BLaER1 (cell line): ENCODE measurements around the gene PGM1.

Source experiments
- H3K27ac ChIP-seq: shearing (Covaris generic); formaldehyde crosslinking; 2 replicates; pipeline ENCODE4 v1.8.1; 2022
- H3K27me3 ChIP-seq: shearing (Covaris generic); formaldehyde crosslinking; 2 replicates; pipeline ENCODE4 v1.8.1; 2022
- H3K36me3 ChIP-seq: shearing (Covaris generic); formaldehyde crosslinking; 2 replicates; pipeline ENCODE4 v1.8.1; 2022
- H3K4me1 ChIP-seq: shearing (Covaris generic); formaldehyde crosslinking; 2 replicates; pipeline ENCODE4 v1.8.1; 2022
- H3K4me2 ChIP-seq: shearing (Covaris generic); formaldehyde crosslinking; 2 replicates; pipeline ENCODE4 v1.8.1; 2022
- H3K4me3 ChIP-seq: shearing (Covaris generic); formaldehyde crosslinking; 2 replicates; pipeline ENCODE4 v1.8.1; 2022
- H3K9ac ChIP-seq: shearing (Covaris generic); formaldehyde crosslinking; 2 replicates; pipeline ENCODE4 v1.8.1; 2022
- H3K9me3 ChIP-seq: shearing (Covaris generic); formaldehyde crosslinking; 2 replicates; pipeline ENCODE4 v1.8.1; 2022
- H4K20me1 ChIP-seq: shearing (Covaris generic); formaldehyde crosslinking; 2 replicates; pipeline ENCODE4 v1.8.1; 2022
- Cebpa-rat ChIP-seq: shearing (Covaris generic); IDR thresholded peaks from 2 replicates; pipeline ENCODE4 v1.8.1; 2022

The PGM1 gene

GRCh38 chr1:63600248-63600647 is 7.0 kb downstream of the PGM1 start:
- H4K20me1 ChIP-seq, result no peaks in the 10 kb centered on the region
- no peaks in the 10 kb centered on the region for H3K27me3 ChIP-seq
- peaks cover 5% of the 10 kb centered on the region; the same call in 1 of the 2 replicates for H3K36me3 ChIP-seq
- no peak overlapping the region for H3K27ac ChIP-seq
- H3K9me3 ChIP-seq, result no peaks in the 10 kb centered on the region
- TF ChIP-seq Cebpa-rat, result no peak
- no peak overlapping the region for H3K9ac ChIP-seq
- no peaks in the 10 kb centered on the region for H3K4me1 ChIP-seq
- H3K4me3 ChIP-seq, result no peak overlapping the region
- H3K4me2 ChIP-seq, result no peak overlapping the region

DNA sequence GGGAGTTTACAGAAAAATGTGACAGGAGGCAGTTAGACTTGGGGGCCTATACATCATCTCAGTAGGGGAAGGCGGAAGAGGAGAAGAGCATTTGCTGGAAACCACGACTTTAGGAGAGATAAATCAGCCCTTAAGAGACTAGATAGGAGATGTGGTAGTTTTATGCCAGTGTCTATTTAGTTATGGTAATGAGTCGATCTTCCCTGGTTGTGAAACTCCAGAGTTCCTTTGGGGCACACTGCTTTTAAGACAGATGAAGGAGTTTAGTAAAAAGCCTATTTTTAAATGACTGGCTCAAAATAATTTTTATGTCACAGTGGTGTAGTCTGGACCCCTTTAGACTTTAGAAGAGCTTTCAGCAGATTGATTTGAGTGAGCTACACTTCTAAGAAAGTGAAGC is 7.8 kb downstream of the PGM1 start:
- Histone ChIP-seq H3K27me3 (no peaks in the 10 kb centered on the region), H3K9ac (no peak overlapping the region), H3K9me3 (no peaks in the 10 kb centered on the region), H3K4me1 (no peaks in the 10 kb centered on the region), H4K20me1 (no peaks in the 10 kb centered on the region), H3K27ac (no peak overlapping the region), H3K36me3 (peaks cover 5% of the 10 kb centered on the region; the same call in 1 of the 2 replicates), H3K4me3 (no peak overlapping the region), H3K4me2 (no peak overlapping the region)
- no peak for TF ChIP-seq Cebpa-rat

DNA sequence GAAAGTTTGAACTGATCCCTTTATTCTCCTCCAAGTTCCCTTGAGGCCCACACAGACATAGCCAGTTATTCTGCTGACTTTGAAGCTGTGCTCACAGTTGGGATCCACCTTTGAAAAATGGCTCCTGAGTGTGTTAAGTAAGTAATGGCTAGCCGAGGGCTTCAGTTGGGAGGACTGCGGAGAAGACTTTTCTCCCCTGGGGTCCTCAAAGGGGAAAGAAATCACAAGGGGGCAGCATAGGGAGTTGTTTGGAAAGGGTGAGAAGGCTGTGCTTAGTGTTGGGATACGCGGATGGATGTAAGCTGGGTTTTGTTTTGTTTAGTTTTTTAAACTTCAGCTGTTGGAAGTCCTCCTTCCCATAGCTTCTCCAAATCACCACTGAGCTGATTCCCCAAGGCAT is 8.3 kb downstream of the PGM1 start:
- H3K9me3 ChIP-seq, result no peaks in the 10 kb centered on the region
- no peak overlapping the region for H3K4me2 ChIP-seq
- H3K27me3 ChIP-seq, result no peaks in the 10 kb centered on the region
- TF ChIP-seq Cebpa-rat, result no peak
- no peak overlapping the region for H3K4me3 ChIP-seq
- peaks cover 5% of the 10 kb centered on the region; the same call in 1 of the 2 replicates for H3K36me3 ChIP-seq
- no peak overlapping the region for H3K27ac ChIP-seq
- no peak overlapping the region for H3K9ac ChIP-seq
- H3K4me1 ChIP-seq, result no peaks in the 10 kb centered on the region
- no peaks in the 10 kb centered on the region for H4K20me1 ChIP-seq

DNA sequence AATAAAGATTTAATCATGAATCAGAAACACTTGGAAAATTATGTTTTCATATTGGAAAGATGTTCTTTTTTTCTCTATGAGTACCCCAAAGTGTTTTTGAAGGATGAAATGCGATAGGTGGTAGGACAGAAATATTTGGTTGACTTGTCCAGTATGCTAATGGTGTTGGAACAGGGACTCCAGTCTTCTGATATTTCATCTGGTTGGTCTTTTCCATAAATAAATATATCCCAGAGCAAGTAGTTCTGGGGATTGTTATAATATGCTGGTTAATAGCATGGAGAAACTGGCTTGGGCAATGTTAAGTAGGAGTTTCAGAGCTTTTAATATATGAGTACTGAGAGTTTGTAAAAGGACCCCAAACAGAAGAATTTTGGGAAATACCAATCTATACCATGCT is 8.7 kb downstream of the PGM1 start:
- Histone ChIP-seq H4K20me1 (no peaks in the 10 kb centered on the region), H3K4me3 (no peak overlapping the region), H3K36me3 (peaks cover 5% of the 10 kb centered on the region; the same call in 1 of the 2 replicates), H3K4me2 (no peak overlapping the region), H3K27ac (no peak overlapping the region), H3K9ac (no peak overlapping the region), H3K4me1 (no peaks in the 10 kb centered on the region), H3K27me3 (no peaks in the 10 kb centered on the region), H3K9me3 (no peaks in the 10 kb centered on the region)
- TF ChIP-seq Cebpa-rat, result no peak

GRCh38 chr1:63602629-63603028 is 9.4 kb downstream of the PGM1 start:
- H4K20me1 ChIP-seq, result no peaks in the 10 kb centered on the region; the same call in 1 of the 2 replicates
- no peak for TF ChIP-seq Cebpa-rat
- no peak overlapping the region for H3K4me2 ChIP-seq
- H3K27me3 ChIP-seq, result no peaks in the 10 kb centered on the region
- H3K4me3 ChIP-seq, result no peak overlapping the region
- no peaks in the 10 kb centered on the region for H3K9me3 ChIP-seq
- H3K4me1 ChIP-seq, result no peaks in the 10 kb centered on the region
- no peak overlapping the region for H3K9ac ChIP-seq
- no peak overlapping the region for H3K27ac ChIP-seq
- H3K36me3 ChIP-seq, result peaks cover 5% of the 10 kb centered on the region; the same call in 1 of the 2 replicates

DNA sequence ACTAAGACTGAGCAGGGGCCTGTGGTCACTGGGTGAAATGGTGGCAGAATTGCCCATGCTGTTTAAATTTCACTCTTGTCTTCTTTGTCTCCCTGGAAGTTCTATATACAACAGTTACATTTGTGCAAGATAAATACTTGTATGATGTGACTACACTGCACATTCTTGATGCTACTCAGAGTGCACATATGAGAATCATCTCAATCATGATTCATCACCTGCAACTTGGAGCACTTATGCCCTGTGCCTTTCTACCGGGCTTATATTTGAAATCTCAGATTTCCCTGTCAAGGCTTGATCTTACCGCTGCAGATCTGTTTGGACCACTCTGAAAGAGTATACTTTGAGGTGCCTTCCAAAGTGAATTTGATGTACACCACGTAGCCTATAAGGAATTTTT is 10.6 kb downstream of the PGM1 start:
- no peak for TF ChIP-seq Cebpa-rat
- Histone ChIP-seq H3K27ac (no peak overlapping the region), H3K4me1 (no peaks in the 10 kb centered on the region), H3K9me3 (no peaks in the 10 kb centered on the region), H3K4me3 (no peak overlapping the region), H3K4me2 (no peak overlapping the region), H3K36me3 (peaks cover 5% of the 10 kb centered on the region; the same call in 1 of the 2 replicates), H3K27me3 (no peaks in the 10 kb centered on the region), H4K20me1 (no peaks in the 10 kb centered on the region; the same call in 1 of the 2 replicates), H3K9ac (no peak overlapping the region)

- no peak overlapping the region for H3K4me3 ChIP-seq
These were observed 14.1 kb downstream of the PGM1 start for GRCh38 chr1:63607322-63607721.

DNA sequence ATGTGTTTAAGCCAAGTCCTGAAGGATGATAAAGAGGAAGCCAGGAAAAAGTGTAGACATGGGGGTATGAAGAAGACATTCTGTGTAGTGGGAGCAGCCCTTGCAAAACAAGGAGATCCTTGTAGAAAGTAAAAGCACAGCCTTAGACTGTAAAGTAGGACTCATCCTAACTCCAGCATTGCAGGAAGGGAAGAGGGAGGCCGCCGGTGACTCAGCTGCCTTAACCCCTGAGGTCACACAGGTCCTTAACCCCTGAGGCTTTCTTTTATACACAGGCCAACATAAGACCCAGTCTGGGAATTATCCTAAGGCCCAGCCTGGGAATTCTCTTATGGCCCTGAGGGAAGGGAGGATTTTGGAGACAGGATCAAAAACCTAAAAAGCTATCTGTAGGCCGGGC is 18.0 kb downstream of the PGM1 start:
- Histone ChIP-seq H3K36me3 (peaks cover 8% of the 10 kb centered on the region; the same call in 1 of the 2 replicates), H3K9me3 (no peaks in the 10 kb centered on the region), H3K4me1 (no peaks in the 10 kb centered on the region; the same call in 1 of the 2 replicates), H3K27ac (no peak overlapping the region), H3K9ac (no peak overlapping the region), H4K20me1 (no peaks in the 10 kb centered on the region; the same call in 1 of the 2 replicates), H3K27me3 (no peaks in the 10 kb centered on the region), H3K4me3 (no peak overlapping the region), H3K4me2 (no peak overlapping the region)
- no peak for TF ChIP-seq Cebpa-rat

More at GRCh38 chr1:63607322-63607721, 14.1 kb downstream of the PGM1 start:
- no peaks in the 10 kb centered on the region for H3K27me3 ChIP-seq
- no peak overlapping the region for H3K9ac ChIP-seq
- no peaks in the 10 kb centered on the region for H3K9me3 ChIP-seq
- peaks cover 8% of the 10 kb centered on the region; the same call in 1 of the 2 replicates for H3K36me3 ChIP-seq
- no peak overlapping the region for H3K4me2 ChIP-seq
- no peak for TF ChIP-seq Cebpa-rat
- H3K4me1 ChIP-seq, result no peaks in the 10 kb centered on the region
- H4K20me1 ChIP-seq, result no peaks in the 10 kb centered on the region; the same call in 1 of the 2 replicates
- no peak overlapping the region for H3K27ac ChIP-seq

DNA sequence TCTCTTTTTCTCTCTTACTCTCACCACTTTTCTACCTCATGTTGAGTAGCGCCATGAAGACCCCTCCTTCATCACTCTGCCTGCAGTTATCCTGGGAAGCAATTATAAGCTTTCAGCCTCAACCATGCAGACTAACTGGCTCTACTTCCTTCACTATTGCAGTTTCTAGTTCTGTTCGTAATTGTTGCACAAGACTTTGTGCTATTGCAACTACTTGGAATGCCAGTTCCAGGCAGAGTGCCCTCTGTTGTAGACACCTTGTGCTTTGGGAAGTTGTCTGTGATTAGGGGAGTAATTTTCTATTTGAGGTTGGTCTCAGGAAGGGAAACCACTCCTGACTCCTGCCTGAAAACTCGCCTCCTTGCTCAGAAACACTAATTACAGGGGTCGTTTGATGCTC is 19.4 kb downstream of the PGM1 start:
- no peak overlapping the region for H3K27ac ChIP-seq
- peaks cover 8% of the 10 kb centered on the region; the same call in 1 of the 2 replicates for H3K36me3 ChIP-seq
- H3K27me3 ChIP-seq, result no peaks in the 10 kb centered on the region
- TF ChIP-seq Cebpa-rat, result no peak
- H3K4me2 ChIP-seq, result no peak overlapping the region
- H3K9ac ChIP-seq, result no peak overlapping the region
- H3K9me3 ChIP-seq, result no peaks in the 10 kb centered on the region
- no peaks in the 10 kb centered on the region for H4K20me1 ChIP-seq
- H3K4me3 ChIP-seq, result no peak overlapping the region
- no peaks in the 10 kb centered on the region; the same call in 1 of the 2 replicates for H3K4me1 ChIP-seq

DNA sequence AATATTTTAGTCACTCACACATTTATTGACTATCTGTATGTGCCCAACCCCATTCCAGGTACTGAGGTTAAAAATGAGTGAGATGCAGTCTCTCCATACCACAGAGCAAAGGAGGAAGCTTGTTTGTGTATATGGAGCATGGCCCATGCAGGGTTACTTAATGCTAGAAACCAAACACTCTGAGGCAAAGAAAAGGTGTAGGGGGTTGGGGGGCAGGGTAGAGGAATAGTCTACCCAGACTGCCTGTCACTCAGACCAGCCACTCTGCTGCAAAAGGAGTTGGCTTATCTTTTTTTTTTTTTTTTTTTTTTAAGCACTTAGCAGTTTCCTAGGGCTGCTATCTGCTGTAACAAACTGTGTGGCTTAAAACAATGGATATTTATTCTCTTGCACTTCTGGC is 19.8 kb downstream of the PGM1 start:
- Histone ChIP-seq H3K9me3 (no peaks in the 10 kb centered on the region), H3K4me1 (no peaks in the 10 kb centered on the region; the same call in 1 of the 2 replicates), H3K4me2 (no peak overlapping the region), H4K20me1 (no peaks in the 10 kb centered on the region), H3K36me3 (peaks cover 8% of the 10 kb centered on the region; the same call in 1 of the 2 replicates), H3K4me3 (no peak overlapping the region), H3K27ac (no peak overlapping the region), H3K9ac (no peak overlapping the region), H3K27me3 (no peaks in the 10 kb centered on the region)
- no peak for TF ChIP-seq Cebpa-rat
